Muscle of arm (tissue), 12 donors: ENCODE results near the gene AARS2. TPM values are rescaled to one million over a fixed set of nuclear protein-coding genes. Genes with fewer than 3 reads are reported as not detected.

Experiments used
- DNase-seq: peaks from one replicate; pipeline ENCODE4 v3.0.0-alpha.2; 2013
- polyA plus RNA-seq, 12 donors: library from polyadenylated mRNA; unstranded; fragments of 120-200 nt; gene quantifications; one replicate each; pipeline ENCODE4 v1.2.1, GENCODE V29; 2013; ENCODE audit not compliant: insufficient read length in 12 of 12

AARS2 gene
- polyA plus RNA-seq, 12 donors = 7.4 to 13.8 (median 8.7) TPM; not detected in 1

GRCh38 chr6:44250067-44250717 lies 63.0 kb downstream of the AARS2 start:
- DNase-seq = no peak

Other genes with a start within 250 kb of the AARS2 start
- gene MRPL14, start 185.9 kb downstream of the AARS2 start, polyA plus RNA-seq = 10 to 100 TPM in 11 of 12 donors, not detected in 1; 25.5 to 46.2 (median 30.6) TPM
- gene TMEM63B, start 185.8 kb downstream of the AARS2 start, polyA plus RNA-seq = 10 to 100 TPM in 11 of 12 donors, not detected in 1; 13.4 to 37.5 (median 17.9) TPM
- gene CAPN11, start 154.5 kb downstream of the AARS2 start, polyA plus RNA-seq = under 1 TPM in 10 of 12 donors, not detected in 2; 0.14 to 0.46 (median 0.29) TPM
- gene MYMX, start 96.4 kb downstream of the AARS2 start, polyA plus RNA-seq = 10 to 100 TPM in 9 of 12 donors, 1 to 10 TPM in 1, not detected in 2; 7.9 to 28.6 (median 18.8) TPM
- 10 to 100 TPM in 11 of 12 donors, not detected in 1; 55.1 to 90.8 (median 73.6) TPM for gene SLC29A1, start 89.8 kb downstream of the AARS2 start, polyA plus RNA-seq
- gene HSP90AB1, start 66.2 kb downstream of the AARS2 start, polyA plus RNA-seq = 1,000 to 10,000 TPM in 3 of 12 donors, 100 to 1,000 TPM in 8, not detected in 1; 766 to 1,134 (median 924) TPM
- 10 to 100 TPM in 11 of 12 donors, not detected in 1; 26.4 to 41.9 (median 30.6) TPM for gene SLC35B2, start 55.8 kb downstream of the AARS2 start, polyA plus RNA-seq
- 1 to 10 TPM in 11 of 12 donors, not detected in 1; 3.1 to 9.2 (median 4.5) TPM for gene NFKBIE, start 47.8 kb downstream of the AARS2 start, polyA plus RNA-seq
- 1 to 10 TPM in 2 of 12 donors, under 1 TPM in 8, not detected in 2; 0.15 to 2.8 (median 0.38) TPM for gene TMEM151B, start 42.9 kb downstream of the AARS2 start, polyA plus RNA-seq
- gene SPATS1, start 29.3 kb upstream of the AARS2 start, polyA plus RNA-seq = not detected
- 10 to 100 TPM in 11 of 12 donors, not detected in 1; 16.6 to 31.1 (median 28.8) TPM for gene CDC5L, start 74.4 kb upstream of the AARS2 start, polyA plus RNA-seq